ENCODE measurements around the gene CR2. TPM values are rescaled to one million over a fixed set of nuclear protein-coding genes. Genes with fewer than 3 reads are reported as not detected.

CR2 gene
- total RNA-seq, 1 donor from 2014 or later, result not detected

- DNase-seq (ENCODE audit: extremely low spot score, unreplicated experiment), result no peak
- no peaks in the 10 kb centered on the region for H3K9me3 Mint-ChIP-seq (ENCODE audit: unreplicated experiment)
- H3K36me3 Mint-ChIP-seq (ENCODE audit: unreplicated experiment), result no peaks in the 10 kb centered on the region
- H3K27me3 Mint-ChIP-seq (ENCODE audit: unreplicated experiment), result peaks cover 31% of the 10 kb centered on the region
- H3K4me3 Mint-ChIP-seq (ENCODE audit: unreplicated experiment), result peak within 1 kb of the TSS; percentile 54
- H3K27ac Mint-ChIP-seq (ENCODE audit: unreplicated experiment), result no peak within 1 kb of the TSS
- peaks cover 4% of the 10 kb centered on the region for H3K4me1 Mint-ChIP-seq (ENCODE audit: unreplicated experiment)
- no peak for TF ChIP-seq CTCF (IDR thresholded peaks at IDR 0.05)
Measured at GRCh38 chr1:207495801-207496792, 42.0 kb downstream of the CR2 start, which contains the start of gene CR1. Gene CR1 (plus strand): TSS chr1:207496157. CDS start chr1:207496268, 111 bp downstream.

- Mint-ChIP-seq H3K36me3 (ENCODE audit: unreplicated experiment) (no peaks in the 10 kb centered on the region), H3K9me3 (ENCODE audit: unreplicated experiment) (no peaks in the 10 kb centered on the region), H3K27ac (ENCODE audit: unreplicated experiment) (no peak overlapping the region), H3K4me3 (ENCODE audit: unreplicated experiment) (no peak overlapping the region), H3K27me3 (ENCODE audit: unreplicated experiment) (peaks cover 36% of the 10 kb centered on the region), H3K4me1 (ENCODE audit: unreplicated experiment) (peaks cover 4% of the 10 kb centered on the region)
- TF ChIP-seq CTCF (IDR thresholded peaks at IDR 0.05), result no peak
- no peak for DNase-seq (ENCODE audit: extremely low spot score, unreplicated experiment)
Measured at GRCh38 chr1:207497941-207498340, 43.8 kb downstream of the CR2 start.

GRCh38 chr1:207499573-207499972 lies 45.4 kb downstream of the CR2 start:
- H3K4me3 Mint-ChIP-seq (ENCODE audit: unreplicated experiment), result no peak overlapping the region

GRCh38 chr1:207500306-207500705 lies 46.2 kb downstream of the CR2 start:
- Mint-ChIP-seq H3K27ac (ENCODE audit: unreplicated experiment) (no peak overlapping the region), H3K4me3 (ENCODE audit: unreplicated experiment) (no peak overlapping the region), H3K9me3 (ENCODE audit: unreplicated experiment) (no peaks in the 10 kb centered on the region), H3K27me3 (ENCODE audit: unreplicated experiment) (peaks cover 47% of the 10 kb centered on the region), H3K36me3 (ENCODE audit: unreplicated experiment) (no peaks in the 10 kb centered on the region), H3K4me1 (ENCODE audit: unreplicated experiment) (peaks cover 4% of the 10 kb centered on the region)
- DNase-seq (ENCODE audit: extremely low spot score, unreplicated experiment), result no peak
- TF ChIP-seq CTCF (IDR thresholded peaks at IDR 0.05), result no peak

More at GRCh38 chr1:207499573-207499972, 45.4 kb downstream of the CR2 start:
- H3K4me1 Mint-ChIP-seq (ENCODE audit: unreplicated experiment), result peaks cover 4% of the 10 kb centered on the region
- DNase-seq (ENCODE audit: extremely low spot score, unreplicated experiment), result no peak
- H3K36me3 Mint-ChIP-seq (ENCODE audit: unreplicated experiment), result no peaks in the 10 kb centered on the region
- no peaks in the 10 kb centered on the region for H3K9me3 Mint-ChIP-seq (ENCODE audit: unreplicated experiment)
- TF ChIP-seq CTCF (IDR thresholded peaks at IDR 0.05), result peak; percentile 72
- peaks cover 48% of the 10 kb centered on the region for H3K27me3 Mint-ChIP-seq (ENCODE audit: unreplicated experiment)
- H3K27ac Mint-ChIP-seq (ENCODE audit: unreplicated experiment), result no peak overlapping the region

GRCh38 chr1:207501071-207501470 lies 46.9 kb downstream of the CR2 start:
- no peak for TF ChIP-seq CTCF (IDR thresholded peaks at IDR 0.05)
- Mint-ChIP-seq H3K27ac (ENCODE audit: unreplicated experiment) (no peak overlapping the region), H3K9me3 (ENCODE audit: unreplicated experiment) (no peaks in the 10 kb centered on the region), H3K36me3 (ENCODE audit: unreplicated experiment) (no peaks in the 10 kb centered on the region), H3K27me3 (ENCODE audit: unreplicated experiment) (peaks cover 39% of the 10 kb centered on the region), H3K4me1 (ENCODE audit: unreplicated experiment) (peaks cover under 1% of the 10 kb centered on the region), H3K4me3 (ENCODE audit: unreplicated experiment) (no peak overlapping the region)
- no peak for DNase-seq (ENCODE audit: extremely low spot score, unreplicated experiment)

All from osteocyte (in vitro differentiated cells).